NCI-H2227 (cell line): ENCODE measurements around the gene TNFAIP8L3.

ENCODE experiments used
- DNase-seq: peaks from one replicate; lab custom pipeline; 2025; ENCODE audit not compliant: unreplicated experiment; lab: John Stamatoyannopoulos, UW

Gene TNFAIP8L3

DNA sequence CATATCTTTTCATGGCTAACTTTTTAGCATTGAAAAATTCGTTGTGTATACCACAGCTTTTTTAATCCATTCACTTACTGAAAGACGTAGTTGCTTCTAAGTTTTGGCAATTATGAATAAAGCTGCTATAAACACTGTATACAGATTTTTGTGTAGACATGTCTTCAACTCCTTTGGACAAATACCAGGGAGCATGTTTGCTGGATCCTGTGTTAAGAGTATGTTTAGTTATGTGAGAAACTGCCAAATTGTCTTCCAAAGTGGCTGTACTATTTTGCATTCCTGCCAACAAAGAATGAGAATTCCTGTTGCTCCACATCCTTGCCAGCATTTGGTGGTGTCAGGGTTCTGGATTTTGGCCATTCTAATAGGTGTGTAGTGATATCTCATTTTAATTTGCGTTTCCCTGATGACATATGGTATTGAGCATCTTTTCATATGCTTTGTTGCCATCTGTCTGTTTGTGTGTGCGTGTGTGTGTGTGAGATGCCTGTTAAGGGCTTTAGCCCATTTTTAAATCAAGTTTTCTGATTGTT, 87.5 kb downstream of the TNFAIP8L3 start:
- no peak for DNase-seq
